IPS-18a (cell line): ENCODE results near the gene NOA1.

ENCODE experiments used
- H3K27ac ChIP-seq: one replicate; pipeline ENCODE4 v1.5.1; 2013; ENCODE audit warnings: low read length
- H3K27me3 ChIP-seq: one replicate; pipeline ENCODE4 v1.6.1; 2013; ENCODE audit warnings: mild to moderate bottlenecking, low read length; ENCODE audit not compliant: control insufficient read depth, insufficient read depth
- H3K36me3 ChIP-seq: one replicate; pipeline ENCODE4 v1.6.1; 2013; ENCODE audit warnings: low read depth, low read length; ENCODE audit not compliant: control insufficient read depth
- H3K4me1 ChIP-seq: one replicate; pipeline ENCODE4 v1.6.1; 2013; ENCODE audit warnings: low read depth, low read length; ENCODE audit not compliant: control insufficient read depth
- H3K4me3 ChIP-seq: one replicate; pipeline ENCODE4 v1.5.1; 2013; ENCODE audit warnings: low read length
- H3K9ac ChIP-seq: one replicate; pipeline ENCODE4 v1.6.1; 2013; ENCODE audit warnings: mild to moderate bottlenecking, low read length, moderate library complexity
- H3K9me3 ChIP-seq: one replicate; pipeline ENCODE4 v1.6.1; 2013; ENCODE audit warnings: low read depth, low read length; ENCODE audit not compliant: control insufficient read depth

NOA1 gene

GRCh38 chr4:56979421-56980072 is 2.1 kb upstream of the NOA1 start:
- Histone ChIP-seq H3K27me3 (no peaks in the 10 kb centered on the region), H3K27ac (no peak overlapping the region), H3K4me1 (no peaks in the 10 kb centered on the region), H3K9ac (peak overlapping the region; percentile 90), H3K9me3 (no peaks in the 10 kb centered on the region), H3K36me3 (no peaks in the 10 kb centered on the region), H3K4me3 (peak overlapping the region; percentile 97)

- H3K9ac ChIP-seq = peak within 1 kb of the TSS; percentile 90
- H3K4me3 ChIP-seq = peak within 1 kb of the TSS; percentile 97
- no peaks in the 10 kb centered on the region for H3K9me3 ChIP-seq
- peaks cover under 1% of the 10 kb centered on the region for H3K36me3 ChIP-seq
- H3K27me3 ChIP-seq = no peaks in the 10 kb centered on the region
- peak within 1 kb of the TSS; percentile 76 for H3K27ac ChIP-seq
- no peaks in the 10 kb centered on the region for H3K4me1 ChIP-seq
These were observed 1.4 kb upstream of the NOA1 start, which contains the start of gene POLR2B for GRCh38 chr4:56978750-56979303. Gene POLR2B (plus strand): TSS chr4:56978896. CDS start chr4:56978986, 90 bp downstream.

DNA sequence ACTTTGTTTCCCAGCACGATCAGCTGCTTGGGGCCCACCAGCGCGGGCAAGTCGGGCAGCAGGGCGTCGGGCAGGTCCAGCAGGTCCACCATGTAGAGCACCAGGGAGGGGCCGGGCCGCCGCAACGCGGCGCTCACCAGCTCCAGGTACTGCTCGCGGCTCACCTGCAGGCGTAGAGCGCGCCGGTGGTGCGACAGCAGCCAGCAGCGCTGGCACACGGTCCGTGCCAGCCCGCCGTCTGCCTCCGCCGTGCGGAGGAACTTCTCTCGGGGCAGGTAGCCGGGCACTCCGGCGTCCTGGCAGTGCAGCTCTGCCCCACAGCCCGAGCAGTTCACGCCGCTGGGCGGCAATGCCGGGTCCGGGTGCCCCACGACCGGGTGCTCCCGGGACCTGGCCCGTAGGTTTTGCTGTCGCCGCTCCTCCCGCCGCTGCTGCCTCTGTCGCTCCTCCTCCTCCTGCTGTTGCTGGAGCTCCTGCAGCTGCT is 527 bp downstream of the NOA1 start:
- Histone ChIP-seq H3K9me3 (no peaks in the 10 kb centered on the region), H3K36me3 (peaks cover 19% of the 10 kb centered on the region), H3K27ac (no peak overlapping the region), H3K9ac (peak overlapping the region; percentile 90), H3K4me1 (no peaks in the 10 kb centered on the region), H3K27me3 (no peaks in the 10 kb centered on the region), H3K4me3 (peak overlapping the region; percentile 97)

DNA sequence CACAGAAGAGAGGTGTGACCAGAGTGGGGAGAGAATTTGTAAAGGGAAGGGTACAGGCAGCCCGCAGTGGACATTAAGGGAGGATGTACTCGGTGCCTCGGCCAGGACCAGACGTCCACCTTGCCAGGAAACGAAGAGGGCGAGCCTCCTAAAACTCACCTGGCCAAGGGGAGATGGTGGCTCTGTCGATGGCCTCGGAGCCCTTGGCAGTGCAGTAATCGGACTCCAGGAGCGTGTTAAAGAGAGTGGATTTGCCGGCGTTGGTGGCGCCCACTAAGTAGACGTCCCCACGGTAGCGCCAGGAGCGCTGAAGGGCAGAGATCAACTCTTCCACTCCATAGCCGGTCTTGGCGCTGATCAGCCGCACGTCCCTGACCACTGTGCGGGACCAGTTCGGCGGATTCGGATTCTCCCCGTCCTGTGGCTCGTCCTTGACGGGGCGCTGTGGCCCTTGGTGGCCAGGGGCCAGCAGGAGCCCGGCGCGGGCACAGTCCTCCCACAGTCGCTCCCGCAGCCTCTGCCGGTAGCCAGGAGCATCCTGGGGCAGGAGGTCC is 1.0 kb downstream of the NOA1 start:
- Histone ChIP-seq H3K36me3 (peaks cover 22% of the 10 kb centered on the region), H3K4me3 (peak overlapping the region; percentile 97), H3K9ac (peak overlapping the region; percentile 90), H3K27me3 (no peaks in the 10 kb centered on the region), H3K9me3 (no peaks in the 10 kb centered on the region), H3K27ac (no peak overlapping the region), H3K4me1 (no peaks in the 10 kb centered on the region)

DNA sequence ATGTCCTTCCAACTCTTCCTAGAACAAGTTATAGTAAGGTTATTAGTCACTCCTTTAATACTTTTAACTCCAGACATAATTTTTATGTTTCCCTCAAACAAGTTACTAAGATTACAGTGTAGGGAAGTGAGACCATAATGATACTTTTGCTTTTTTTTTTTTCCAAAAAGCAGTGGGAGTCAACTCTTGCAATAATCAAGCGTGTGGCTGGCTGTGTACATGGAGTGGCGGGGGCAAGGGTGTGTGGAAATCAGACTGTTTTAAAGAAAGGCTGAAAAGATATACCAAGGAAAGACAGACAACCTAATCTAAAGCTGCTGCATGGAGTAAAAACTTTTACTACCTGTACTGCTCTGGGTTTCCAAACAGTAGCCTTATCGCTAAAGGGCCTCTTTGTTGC is 4.1 kb downstream of the NOA1 start:
- no peak overlapping the region for H3K4me3 ChIP-seq
- H3K4me1 ChIP-seq = no peaks in the 10 kb centered on the region
- no peaks in the 10 kb centered on the region for H3K27me3 ChIP-seq
- no peak overlapping the region for H3K27ac ChIP-seq
- H3K9me3 ChIP-seq = no peaks in the 10 kb centered on the region
- H3K9ac ChIP-seq = no peak overlapping the region
- H3K36me3 ChIP-seq = peaks cover 31% of the 10 kb centered on the region

DNA sequence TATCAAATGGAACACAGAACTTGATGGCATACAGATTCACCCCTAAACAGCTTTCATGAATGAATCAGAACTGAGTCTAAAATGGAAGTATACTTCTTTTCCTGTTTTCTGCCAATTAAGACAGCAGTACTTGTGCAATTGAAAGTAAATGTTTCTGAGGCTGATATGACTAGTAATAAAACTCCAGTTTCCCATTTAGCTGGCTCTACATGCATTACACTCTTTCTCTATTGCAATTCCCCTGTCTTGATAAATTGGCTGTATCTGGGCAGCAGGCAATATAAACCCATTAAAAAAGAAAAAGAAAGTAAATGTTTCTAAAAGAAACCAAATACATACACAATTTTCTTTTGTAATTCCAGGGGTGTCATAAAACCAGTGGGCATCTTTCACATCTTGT is 4.6 kb downstream of the NOA1 start:
- H3K4me1 ChIP-seq = no peaks in the 10 kb centered on the region
- peaks cover 34% of the 10 kb centered on the region for H3K36me3 ChIP-seq
- no peaks in the 10 kb centered on the region for H3K9me3 ChIP-seq

DNA sequence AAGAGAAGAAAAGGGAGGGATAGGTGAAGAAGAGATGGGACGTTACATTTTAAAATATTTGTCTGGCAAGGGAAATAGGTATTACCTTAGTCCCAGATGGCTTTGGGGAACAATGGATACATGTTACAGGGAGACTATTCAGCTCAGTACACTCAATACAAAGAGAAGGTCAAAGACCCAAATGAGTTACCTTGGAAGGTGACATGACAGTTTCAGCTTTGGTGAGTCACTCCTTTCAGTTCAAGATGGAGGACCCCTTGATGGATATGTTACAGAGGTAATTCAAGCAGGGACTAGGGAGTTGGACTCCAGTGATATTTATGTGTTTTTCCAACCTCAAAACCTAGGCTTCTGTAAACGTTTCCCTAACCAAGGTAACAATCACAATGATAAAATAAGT is 5.0 kb downstream of the NOA1 start:
- Histone ChIP-seq H3K9ac (no peak overlapping the region), H3K36me3 (peaks cover 36% of the 10 kb centered on the region), H3K4me1 (no peaks in the 10 kb centered on the region), H3K27me3 (no peaks in the 10 kb centered on the region), H3K27ac (no peak overlapping the region), H3K4me3 (no peak overlapping the region), H3K9me3 (no peaks in the 10 kb centered on the region)

More for the DNA sequence above, 4.6 kb downstream of the NOA1 start:
- no peak overlapping the region for H3K9ac ChIP-seq
- H3K27ac ChIP-seq = no peak overlapping the region
- no peak overlapping the region for H3K4me3 ChIP-seq
- no peaks in the 10 kb centered on the region for H3K27me3 ChIP-seq

- Histone ChIP-seq H3K9me3 (no peaks in the 10 kb centered on the region), H3K9ac (no peak overlapping the region), H3K36me3 (peaks cover 40% of the 10 kb centered on the region), H3K27ac (no peak overlapping the region), H3K27me3 (no peaks in the 10 kb centered on the region), H3K4me1 (no peaks in the 10 kb centered on the region), H3K4me3 (no peak overlapping the region)
These were observed 6.0 kb downstream of the NOA1 start for GRCh38 chr4:56971383-56971782.

DNA sequence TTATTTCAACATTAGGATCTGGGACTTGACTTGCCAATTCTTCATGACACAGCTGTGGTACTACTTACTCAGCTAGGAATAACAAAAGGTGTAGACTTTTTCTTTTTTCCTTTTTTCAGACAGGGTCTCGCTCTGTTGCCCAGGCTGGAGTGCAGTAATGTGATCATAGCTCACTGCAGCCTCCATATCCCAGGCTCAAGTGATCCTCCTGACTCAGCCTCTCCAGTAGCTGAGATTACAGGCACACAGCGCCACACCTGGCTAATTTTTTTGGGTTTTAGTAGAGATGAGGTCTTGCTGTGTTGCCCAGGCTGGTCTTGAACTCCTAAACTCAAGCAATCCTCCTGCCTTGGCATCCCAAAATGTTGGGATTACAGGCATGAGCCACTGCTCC is 16.3 kb downstream of the NOA1 start:
- Histone ChIP-seq H3K9ac (no peak overlapping the region), H3K36me3 (peaks cover 32% of the 10 kb centered on the region), H3K9me3 (no peaks in the 10 kb centered on the region), H3K4me1 (no peaks in the 10 kb centered on the region), H3K4me3 (no peak overlapping the region), H3K27me3 (no peaks in the 10 kb centered on the region), H3K27ac (no peak overlapping the region)

DNA sequence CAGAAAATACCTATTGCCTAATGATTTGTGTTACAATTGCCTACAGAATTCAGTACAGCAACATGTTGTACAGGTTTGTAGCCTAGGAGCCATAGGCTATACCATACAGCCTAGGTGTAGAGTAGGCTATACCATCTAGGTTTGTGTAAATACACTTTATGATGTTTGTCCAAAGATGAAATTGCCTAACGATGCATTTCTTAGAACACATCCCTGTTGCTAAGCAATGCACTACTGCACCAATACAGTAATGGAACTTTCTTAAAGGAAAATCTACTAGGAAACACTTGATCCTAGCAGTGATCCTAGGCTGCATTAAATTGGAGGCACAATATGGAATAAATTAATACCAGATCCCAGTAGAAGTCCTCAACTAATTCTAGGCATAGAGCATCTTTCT is 18.3 kb downstream of the NOA1 start:
- peaks cover 18% of the 10 kb centered on the region for H3K36me3 ChIP-seq
- H3K27me3 ChIP-seq = no peaks in the 10 kb centered on the region
- H3K4me3 ChIP-seq = no peak overlapping the region
- no peak overlapping the region for H3K9ac ChIP-seq
- no peaks in the 10 kb centered on the region for H3K9me3 ChIP-seq
- no peaks in the 10 kb centered on the region for H3K4me1 ChIP-seq
- no peak overlapping the region for H3K27ac ChIP-seq

DNA sequence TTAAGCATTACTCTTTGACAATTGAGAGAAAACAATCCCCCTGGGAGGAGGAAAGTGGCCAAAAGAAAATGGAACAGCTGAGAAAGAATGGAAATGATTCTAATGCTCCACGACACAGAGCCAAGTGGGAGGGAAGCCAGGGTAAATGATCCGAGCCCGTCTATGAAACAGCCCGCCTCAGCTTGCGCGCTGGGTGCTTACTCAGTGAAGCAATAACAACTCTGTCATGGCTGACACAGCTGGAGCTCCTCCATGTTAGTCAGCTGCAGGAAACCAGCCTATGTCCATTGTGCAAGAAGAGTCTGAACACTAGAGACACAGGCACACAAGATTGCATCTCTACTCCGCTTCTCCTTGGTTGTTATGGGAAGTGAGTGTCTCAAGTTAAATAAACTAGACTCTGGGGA is 19.3 kb downstream of the NOA1 start:
- no peaks in the 10 kb centered on the region for H3K9me3 ChIP-seq
- H3K4me1 ChIP-seq = no peaks in the 10 kb centered on the region
- no peak overlapping the region for H3K4me3 ChIP-seq
- H3K9ac ChIP-seq = no peak overlapping the region
- no peak overlapping the region for H3K27ac ChIP-seq
- no peaks in the 10 kb centered on the region for H3K27me3 ChIP-seq
- H3K36me3 ChIP-seq = peaks cover 10% of the 10 kb centered on the region
